HG02870 (cell line): ENCODE data around the gene STMN3.

Experiments used
- ATAC-seq: cut with Tn5 transposase; IDR thresholded peaks from one replicate; pipeline ENCODE4 v1.9.1; 2021; ENCODE audit warnings: mild to moderate bottlenecking, moderate library complexity; ENCODE audit not compliant: unreplicated experiment

Gene STMN3

DNA sequence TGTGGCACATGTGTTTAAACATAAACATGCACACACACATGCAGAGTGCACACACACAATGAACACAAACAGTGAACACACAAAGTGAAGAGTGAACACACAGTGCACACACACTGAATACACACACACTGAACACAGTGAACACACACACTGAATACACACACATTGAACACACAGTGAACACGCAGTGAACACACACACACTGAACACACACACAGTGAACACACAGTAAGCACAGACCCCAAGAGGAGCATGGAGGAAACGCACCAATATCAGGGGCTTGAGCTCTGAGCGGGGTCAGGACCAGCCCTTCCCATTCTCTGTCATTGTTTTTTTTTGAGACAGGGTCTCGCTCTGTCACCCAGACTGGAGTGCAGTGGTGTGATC lies 62.1 kb downstream of the STMN3 start:
- ATAC-seq, result no peak

DNA sequence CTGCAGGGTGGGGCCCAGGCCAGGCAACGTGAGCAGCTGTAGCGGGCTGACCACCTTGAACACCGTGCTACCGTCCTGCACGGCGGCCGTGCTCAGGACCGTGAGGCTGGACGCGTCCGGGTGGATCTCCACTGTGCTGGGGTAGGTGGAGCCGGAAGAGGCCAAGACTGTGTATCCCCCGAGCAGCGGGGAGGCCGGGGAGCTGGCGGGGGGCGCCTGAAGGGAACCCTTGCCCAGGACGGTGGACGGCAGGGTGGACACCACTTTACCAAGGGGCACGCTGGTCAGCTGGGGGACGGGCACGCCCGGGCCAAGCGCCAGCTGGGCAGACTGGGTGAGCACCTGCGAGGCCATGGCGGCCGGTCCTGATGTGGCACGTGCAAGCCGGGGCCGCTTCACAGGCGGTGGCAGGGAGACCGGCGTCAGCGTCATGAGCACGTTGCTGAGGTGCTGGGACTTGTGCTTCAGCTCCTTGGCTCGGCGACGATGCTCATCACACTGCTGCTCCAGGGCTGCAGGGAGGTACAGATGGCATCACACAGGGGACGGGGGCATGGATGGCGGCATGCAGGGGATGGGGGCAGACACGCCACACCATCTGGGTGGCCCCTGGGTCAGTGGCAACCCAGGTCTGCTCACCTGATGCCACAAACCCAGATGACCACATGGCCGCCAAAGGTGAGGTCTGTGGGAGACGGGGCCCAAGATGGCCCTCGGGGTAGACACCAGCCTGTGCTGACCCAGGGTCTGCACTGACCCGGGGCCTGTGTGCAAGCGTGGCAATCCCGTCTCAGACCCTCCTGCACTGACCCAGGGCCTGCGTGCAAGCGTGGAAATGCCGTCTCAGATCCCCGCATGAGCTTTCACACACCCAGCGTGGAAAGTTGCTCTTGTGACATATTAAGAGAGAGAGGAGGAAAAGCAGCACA lies 62.7 kb downstream of the STMN3 start:
- no peak for ATAC-seq
